HG03378 (cell line): ENCODE results near the gene TIAM2.
"Not testable (repeated sequence)": the region's sequence is repeated elsewhere in the genome, so short reads cannot be mapped to it uniquely, and the experiment has no call there.

Experiments
- ATAC-seq: cut with Tn5 transposase; IDR thresholded peaks from one replicate; pipeline ENCODE4 v1.9.1; 2021; ENCODE audit warnings: mild to moderate bottlenecking, moderate library complexity; ENCODE audit not compliant: unreplicated experiment

Gene TIAM2

GRCh38 chr6:155187106-155187505, 192.0 kb downstream of the TIAM2 start:
- no peak for ATAC-seq

GRCh38 chr6:155187994-155188706, 193.0 kb downstream of the TIAM2 start:
- no peak for ATAC-seq

GRCh38 chr6:155188707-155189496, 193.8 kb downstream of the TIAM2 start:
- ATAC-seq = no peak

GRCh38 chr6:155190677-155191076, 195.6 kb downstream of the TIAM2 start:
- ATAC-seq = no peak

GRCh38 chr6:155193526-155193925, 198.4 kb downstream of the TIAM2 start:
- no peak for ATAC-seq

GRCh38 chr6:155194399-155194798, 199.3 kb downstream of the TIAM2 start:
- no peak for ATAC-seq

- ATAC-seq = no peak
Observed at GRCh38 chr6:155195903-155196302, 200.8 kb downstream of the TIAM2 start.

- no peak for ATAC-seq
Observed at GRCh38 chr6:155196911-155197310, 201.8 kb downstream of the TIAM2 start.

- ATAC-seq = no peak
Observed at GRCh38 chr6:155197932-155198331, 202.8 kb downstream of the TIAM2 start.

- ATAC-seq = peak; percentile 81
Observed at GRCh38 chr6:155200012-155200411, 204.9 kb downstream of the TIAM2 start.

GRCh38 chr6:155201461-155202226, 206.5 kb downstream of the TIAM2 start:
- ATAC-seq = peak; percentile 62

- ATAC-seq = no peak
Observed at GRCh38 chr6:155207223-155207622, 212.1 kb downstream of the TIAM2 start.

- ATAC-seq = no peak
Observed at GRCh38 chr6:155212106-155212505, 217.0 kb downstream of the TIAM2 start.

GRCh38 chr6:155212616-155213380, 217.7 kb downstream of the TIAM2 start:
- no peak for ATAC-seq

GRCh38 chr6:155213611-155214372, 218.7 kb downstream of the TIAM2 start:
- no peak for ATAC-seq

- ATAC-seq = no peak
Observed at GRCh38 chr6:155215906-155216305, 220.8 kb downstream of the TIAM2 start.

GRCh38 chr6:155216312-155217046, 221.4 kb downstream of the TIAM2 start:
- ATAC-seq = no peak

- ATAC-seq = not testable (repeated sequence)
Observed at GRCh38 chr6:155218711-155219110, 223.6 kb downstream of the TIAM2 start.

- no peak for ATAC-seq
Observed at GRCh38 chr6:155219299-155219698, 224.2 kb downstream of the TIAM2 start.
